Naive thymus-derived CD4-positive, alpha-beta T cell (primary cell): ENCODE results near the gene PRKCI. TPM values are rescaled to one million over a fixed set of nuclear protein-coding genes. Genes with fewer than 3 reads are reported as not detected.

ENCODE experiments used
- ATAC-seq: fragments of 150-1000 bp; cut with Tn5 transposase; 2 replicates; pipeline ENCODE4 v1.10.0; 2021; ENCODE audit warnings: mild to moderate bottlenecking, moderate library complexity
- CTCF ChIA-PET: fragments of 350-600 bp; sonication (Branson Sonifier 250); formaldehyde crosslinking; loops from one replicate; lab custom pipeline; 2021; ENCODE audit warnings: antibody characterized with exemption; lab: Charles Lee
- POLR2A ChIA-PET: fragments of 350-600 bp; sonication (Branson Sonifier 250); formaldehyde crosslinking; loops from one replicate; lab custom pipeline; 2021; ENCODE audit warnings: antibody characterized with exemption, inconsistent platforms; lab: Charles Lee
- DNase-seq, 9 donors: peaks; one replicate each; pipeline versions ENCODE4 v3.0.0 to v3.0.0-alpha.2; 2020 to 2022; ENCODE audit warnings: mixed read lengths in 1 of 9
- H3K27ac ChIP-seq: one replicate; pipeline ENCODE4 v1.7.0; 2013; ENCODE audit warnings: mild to moderate bottlenecking, low read depth, low read length, moderate library complexity
- H3K27me3 ChIP-seq, 2 donors: one replicate each; pipeline ENCODE4 v1.7.0; 2013; ENCODE audit warnings: low read length in 2 of 2, mild to moderate bottlenecking in 2 of 2, moderate library complexity in 2 of 2; ENCODE audit not compliant: control insufficient read depth in 2 of 2, insufficient read depth in 2 of 2
- H3K36me3 ChIP-seq, 3 experiments: 1 replicate in 2 of 3; 2 replicates in 1 of 3; pipeline ENCODE4 v1.7.0; 2013; ENCODE audit warnings: low read length in 3 of 3, mild to moderate bottlenecking in 3 of 3, moderate library complexity in 1 of 3; ENCODE audit not compliant: insufficient read depth in 3 of 3, control insufficient read depth in 2 of 3
- H3K4me1 ChIP-seq, 2 donors: one replicate each; pipeline ENCODE4 v1.7.0; 2013; ENCODE audit warnings: low read length in 2 of 2, mild to moderate bottlenecking in 2 of 2, moderate library complexity in 1 of 2; ENCODE audit not compliant: control insufficient read depth in 2 of 2, insufficient read depth in 2 of 2
- H3K4me3 ChIP-seq: 2 replicates; pipeline ENCODE4 v1.7.0; 2013; ENCODE audit warnings: mild to moderate bottlenecking, low read length
- H3K9me3 ChIP-seq, 3 experiments: 1 replicate in 2 of 3; 2 replicates in 1 of 3; pipeline ENCODE4 v1.7.0; 2013; ENCODE audit warnings: low read length in 3 of 3; ENCODE audit not compliant: control insufficient read depth in 2 of 3
- H3K27ac Mint-ChIP-seq, 9 donors: one replicate each; pipeline ENCODE4 v1.8.0; 2020 to 2022; ENCODE audit warnings: mixed read lengths in 9 of 9, mild to moderate bottlenecking in 8 of 9, moderate library complexity in 5 of 9, inconsistent platforms in 2 of 9
- H3K27me3 Mint-ChIP-seq, 5 donors: one replicate each; pipeline ENCODE4 v1.8.0; 2021 to 2022; ENCODE audit warnings: mixed read lengths in 5 of 5, mild to moderate bottlenecking in 1 of 5
- H3K36me3 Mint-ChIP-seq, 5 donors: one replicate each; pipeline ENCODE4 v1.8.0; 2020 to 2022; ENCODE audit warnings: mixed read lengths in 5 of 5, mild to moderate bottlenecking in 3 of 5, inconsistent platforms in 1 of 5
- H3K4me1 Mint-ChIP-seq, 7 donors: one replicate each; pipeline ENCODE4 v1.8.0; 2020 to 2022; ENCODE audit warnings: mixed read lengths in 7 of 7, mild to moderate bottlenecking in 3 of 7, inconsistent platforms in 1 of 7
- H3K4me3 Mint-ChIP-seq, 10 donors: one replicate each; pipeline ENCODE4 v1.8.0; 2020 to 2022; ENCODE audit warnings: mild to moderate bottlenecking in 10 of 10, mixed read lengths in 10 of 10, moderate library complexity in 6 of 10, inconsistent platforms in 2 of 10
- H3K9me3 Mint-ChIP-seq, 11 donors: one replicate each; pipeline ENCODE4 v1.8.0; 2020 to 2022; ENCODE audit warnings: mixed read lengths in 11 of 11, mild to moderate bottlenecking in 4 of 11, inconsistent platforms in 1 of 11, moderate library complexity in 1 of 11
- intact Hi-C, 2 donors: fragments of 100-400 bp; cut with micrococcal nuclease; formaldehyde crosslinking; loops; one replicate each; pipeline ENCODE4 v1.15.1; 2023
- polyA plus RNA-seq, 2 donors: library from polyadenylated mRNA; unstranded; fragments of 300-500 nt; fragmentation: Illumina TruSeq; gene quantifications; one replicate each; pipeline ENCODE4 v1.2.3, GENCODE V29; 2021
- total RNA-seq, 6 experiments: library from RNA in 5 of 6; stranded (reverse) in 5 of 6; gene quantifications; 1 replicate in 5 of 6; 2 replicates in 1 of 6; pipeline ENCODE4 v1.2.3 and lab custom pipeline; 2021 to 2026

PRKCI gene
- total and polyA plus RNA-seq, 7 experiments from 2014 or later: 14.7 to 26.2 (median 21.7) TPM

GRCh38 chr3:170306015-170306414, 83.8 kb downstream of the PRKCI start:
- peaks cover 0 to 2% (median 0%) of the 10 kb centered on the region in 7 donors for H3K4me1 Mint-ChIP-seq
- no peaks in the 10 kb centered on the region for H3K9me3 Mint-ChIP-seq
- no peaks in the 10 kb centered on the region for H3K27me3 Mint-ChIP-seq
- ChIA-PET POLR2A (interaction anchor here (0.6 kb wide), 1 partner anchor 117 kb away, joined by 3 read pairs; no protein-coding TSS in a partner anchor), CTCF (no interaction called here)
- Histone ChIP-seq H3K4me3 (no peak overlapping the region), H3K4me1 (no peaks in the 10 kb centered on the region), H3K27me3 (no peaks in the 10 kb centered on the region), H3K9me3 (no peaks in the 10 kb centered on the region), H3K36me3 (peaks cover 0 to 5% (median 4%) of the 10 kb centered on the region in 3 experiments), H3K27ac (no peak overlapping the region)
- intact Hi-C loops: no loop called here
- peaks cover 0 to 3% (median 0%) of the 10 kb centered on the region in 5 donors for H3K36me3 Mint-ChIP-seq
- no peak overlapping the region for H3K27ac Mint-ChIP-seq
- ATAC-seq (no peak), DNase-seq (no peak)
- H3K4me3 Mint-ChIP-seq: no peak overlapping the region

- no peaks in the 10 kb centered on the region for H3K27me3 Mint-ChIP-seq
- intact Hi-C loops: no loop called here
Measured at GRCh38 chr3:170307671-170308405, 85.6 kb downstream of the PRKCI start.

GRCh38 chr3:170309046-170309445, 86.8 kb downstream of the PRKCI start:
- Mint-ChIP-seq H3K36me3 (no peaks in the 10 kb centered on the region), H3K4me1 (peaks cover 0 to 2% (median 0%) of the 10 kb centered on the region in 7 donors), H3K27me3 (no peaks in the 10 kb centered on the region), H3K4me3 (no peak overlapping the region), H3K9me3 (no peaks in the 10 kb centered on the region), H3K27ac (no peak overlapping the region)
- ChIA-PET CTCF (interaction anchor here (0.7 to 1.5 kb wide), 4 partner anchors 105 to 503 kb away, joined by 3 to 5 read pairs (median 4); no protein-coding TSS in a partner anchor), POLR2A (interaction anchor here (0.5 kb wide), 1 partner anchor 109 kb away, joined by 3 read pairs; no protein-coding TSS in a partner anchor)
- DNase-seq (no peak), ATAC-seq (no peak)
- Histone ChIP-seq H3K27me3 (no peaks in the 10 kb centered on the region), H3K4me1 (no peaks in the 10 kb centered on the region), H3K4me3 (no peak overlapping the region), H3K36me3 (no peaks in the 10 kb centered on the region), H3K9me3 (no peaks in the 10 kb centered on the region), H3K27ac (no peak overlapping the region)
- intact Hi-C loops: no loop called here

More at GRCh38 chr3:170307671-170308405, 85.6 kb downstream of the PRKCI start:
- peaks cover 0 to 2% (median 0%) of the 10 kb centered on the region in 7 donors for H3K4me1 Mint-ChIP-seq
- no peak overlapping the region for H3K27ac Mint-ChIP-seq
- no peaks in the 10 kb centered on the region for H3K36me3 Mint-ChIP-seq
- H3K36me3 ChIP-seq: no peaks in the 10 kb centered on the region
- no peaks in the 10 kb centered on the region for H3K9me3 ChIP-seq
- ATAC-seq (no peak), DNase-seq (no peak)
- no peaks in the 10 kb centered on the region for H3K4me1 ChIP-seq
- no peak overlapping the region for H3K27ac ChIP-seq
- no peaks in the 10 kb centered on the region for H3K9me3 Mint-ChIP-seq
- ChIA-PET POLR2A (no interaction called here), CTCF (interaction anchor here (0.7 to 1.5 kb wide), 4 partner anchors 67 to 505 kb away, joined by 3 to 6 read pairs (median 4); no protein-coding TSS in a partner anchor)
- H3K27me3 ChIP-seq: no peaks in the 10 kb centered on the region
- H3K4me3 ChIP-seq: no peak overlapping the region
- H3K4me3 Mint-ChIP-seq: no peak overlapping the region

- no peaks in the 10 kb centered on the region for H3K27me3 ChIP-seq
- no peak overlapping the region for H3K4me3 Mint-ChIP-seq
- no peak overlapping the region for H3K27ac Mint-ChIP-seq
- H3K4me1 ChIP-seq: no peaks in the 10 kb centered on the region
- ATAC-seq: no peak
- intact Hi-C loops: no loop called here
- no peak for DNase-seq
- no peaks in the 10 kb centered on the region for H3K36me3 ChIP-seq
- no peaks in the 10 kb centered on the region for H3K9me3 Mint-ChIP-seq
- H3K9me3 ChIP-seq: no peaks in the 10 kb centered on the region
- H3K27me3 Mint-ChIP-seq: peaks cover 0 to 11% (median 0%) of the 10 kb centered on the region in 5 donors
- ChIA-PET CTCF (interaction anchor here (0.9 kb wide), 1 partner anchor 93 kb away, joined by 4 read pairs; no protein-coding TSS in a partner anchor), POLR2A (no interaction called here)
- no peaks in the 10 kb centered on the region for H3K36me3 Mint-ChIP-seq
- no peak overlapping the region for H3K4me3 ChIP-seq
- H3K4me1 Mint-ChIP-seq: peaks cover 0 to 4% (median 0%) of the 10 kb centered on the region in 7 donors
- no peak overlapping the region for H3K27ac ChIP-seq
Measured at GRCh38 chr3:170317954-170318353, 95.7 kb downstream of the PRKCI start.

GRCh38 chr3:170320461-170321121, 98.4 kb downstream of the PRKCI start:
- Mint-ChIP-seq H3K9me3 (no peaks in the 10 kb centered on the region), H3K27ac (peak overlapping the region in 1 of 9 donors; percentile 18), H3K4me3 (peak overlapping the region in 1 of 10 donors; percentile 23), H3K36me3 (no peaks in the 10 kb centered on the region), H3K27me3 (peaks cover 0 to 16% (median 0%) of the 10 kb centered on the region in 5 donors), H3K4me1 (peaks cover 0 to 2% (median 0%) of the 10 kb centered on the region in 7 donors)
- H3K4me3 ChIP-seq: no peak overlapping the region
- DNase-seq: no peak
- intact Hi-C loops: no loop called here
- ATAC-seq: no peak
- ChIA-PET POLR2A (no interaction called here), CTCF (no interaction called here)
- no peaks in the 10 kb centered on the region for H3K9me3 ChIP-seq
- no peak overlapping the region for H3K27ac ChIP-seq
- no peaks in the 10 kb centered on the region for H3K4me1 ChIP-seq
- no peaks in the 10 kb centered on the region for H3K36me3 ChIP-seq
- H3K27me3 ChIP-seq: no peaks in the 10 kb centered on the region

GRCh38 chr3:170321321-170322034, 99.3 kb downstream of the PRKCI start:
- H3K27ac Mint-ChIP-seq: peak overlapping the region in 2 of 9 donors; percentile 17 to 36
- intact Hi-C loops: no loop called here

More at GRCh38 chr3:170321321-170322034, 99.3 kb downstream of the PRKCI start:
- no peaks in the 10 kb centered on the region for H3K36me3 ChIP-seq
- H3K27ac ChIP-seq: no peak overlapping the region
- ChIA-PET CTCF (interaction anchor here (0.6 kb wide), 1 partner anchor 23 kb away, joined by 3 read pairs; no protein-coding TSS in a partner anchor), POLR2A (no interaction called here)
- no peak overlapping the region for H3K4me3 ChIP-seq
- Mint-ChIP-seq H3K4me1 (peaks cover 0 to 2% (median 0%) of the 10 kb centered on the region in 7 donors), H3K36me3 (no peaks in the 10 kb centered on the region), H3K4me3 (no peak overlapping the region), H3K9me3 (no peaks in the 10 kb centered on the region), H3K27me3 (peaks cover 0 to 16% (median 0%) of the 10 kb centered on the region in 5 donors)
- H3K4me1 ChIP-seq: no peaks in the 10 kb centered on the region
- ATAC-seq (no peak), DNase-seq (no peak)
- no peaks in the 10 kb centered on the region for H3K9me3 ChIP-seq
- H3K27me3 ChIP-seq: no peaks in the 10 kb centered on the region
